Panc1 (cell line): ENCODE measurements around the gene UBQLN2. TPM values are rescaled to one million over a fixed set of nuclear protein-coding genes. Genes with fewer than 3 reads are reported as not detected.

ENCODE experiments used
- ATAC-seq: fragments of 200-7000 bp; cut with Tn5 transposase; 2 replicates; pipeline ENCODE4 v1.9.1; 2020; ENCODE audit warnings: mild to moderate bottlenecking, moderate library complexity
- BruUV-seq: library from RNA; stranded (reverse); fragments of 400-500 nt; replicated peaks from 2 replicates; lab custom pipeline; 2021; lab: Mats Ljungman, UMichigan
- CTCF ChIA-PET: fragments of 300-600 bp; sonication (Branson Sonifier 250); formaldehyde crosslinking; loops from one replicate; lab custom pipeline; 2022; ENCODE audit warnings: antibody characterized with exemption; lab: Charles Lee
- POLR2A ChIA-PET: fragments of 300-600 bp; sonication (Branson Sonifier 250); formaldehyde crosslinking; loops from one replicate; lab custom pipeline; 2022; ENCODE audit warnings: antibody characterized with exemption; lab: Charles Lee
- DNase-seq: peaks from one replicate; pipeline ENCODE4 v3.0.0-alpha.2; 2010; ENCODE audit warnings: low read depth, low spot score
- H3K27ac ChIP-seq: 2 replicates; pipeline ENCODE4 v1.5.1; 2011; ENCODE audit warnings: mild to moderate bottlenecking, low read length, inconsistent platforms
- H3K27me3 ChIP-seq: fragments of 200-500 bp; sonication (Bioruptor generic); 2 replicates; pipeline ENCODE4 v1.6.0; 2014; ENCODE audit warnings: low read length, inconsistent platforms; ENCODE audit not compliant: control insufficient read depth, insufficient read depth
- H3K36me3 ChIP-seq: fragments of 200-500 bp; sonication (Bioruptor generic); 2 replicates; pipeline ENCODE4 v1.5.1; 2014; ENCODE audit warnings: inconsistent platforms, mild to moderate bottlenecking, low read length, moderate library complexity; ENCODE audit not compliant: control insufficient read depth, insufficient read depth
- H3K4me1 ChIP-seq: 2 replicates; pipeline ENCODE4 v1.5.1; 2011; ENCODE audit warnings: inconsistent platforms, mild to moderate bottlenecking, low read length, moderate library complexity; ENCODE audit not compliant: control insufficient read depth, insufficient read depth
- H3K4me3 ChIP-seq, 2 experiments: 2 replicates each; pipeline ENCODE4 v1.5.1; 2011 to 2012; ENCODE audit warnings: low read depth in 2 of 2, low read length in 2 of 2, mild to moderate bottlenecking in 2 of 2, inconsistent platforms in 1 of 2, moderate library complexity in 1 of 2
- H3K9me3 ChIP-seq: fragments of 200-500 bp; sonication (Bioruptor generic); 2 replicates; pipeline ENCODE4 v1.5.1; 2014; ENCODE audit warnings: low read depth, mild to moderate bottlenecking, inconsistent platforms, low read length, moderate library complexity; ENCODE audit not compliant: control insufficient read depth, insufficient read depth
- CTCF ChIP-seq: fragments of 450-650 bp; IDR thresholded peaks from 2 replicates; pipeline ENCODE4 v1.5.1; 2017; ENCODE audit warnings: mild to moderate bottlenecking
- POLR2AphosphoS5 ChIP-seq: IDR thresholded peaks from 2 replicates; pipeline ENCODE4 v1.6.1; 2012; ENCODE audit warnings: mild to moderate bottlenecking, low read depth, low read length, moderate library complexity
- REST ChIP-seq, 2 experiments: IDR thresholded peaks; 2 replicates each; pipeline ENCODE4 v1.6.1; 2011 to 2012; ENCODE audit warnings: low read depth in 2 of 2, control low read depth in 1 of 2, low read length in 1 of 2, mild to moderate bottlenecking in 1 of 2, moderate library complexity in 1 of 2; ENCODE audit not compliant: insufficient read depth in 1 of 2
- SIN3A ChIP-seq: IDR thresholded peaks from 2 replicates; pipeline ENCODE4 v1.6.1; 2012; ENCODE audit warnings: low read depth, mild to moderate bottlenecking, low read length, moderate library complexity, borderline replicate concordance; ENCODE audit not compliant: insufficient read depth
- TCF7L2 ChIP-seq: IDR thresholded peaks from 2 replicates; pipeline ENCODE4 v1.6.1; 2011; ENCODE audit warnings: mild to moderate bottlenecking, low read depth, low read length, inconsistent platforms
- in situ Hi-C: cut with HindIII; loops from 2 replicates; pipeline ENCODE4 v1.10.0; 2016; ENCODE audit warnings: low sequenced_read_pairs, low pct_unique_long_range_greater_than_20kb
- intact Hi-C: fragments of 100-400 bp; cut with micrococcal nuclease; formaldehyde crosslinking; loops from one replicate; pipeline ENCODE4 v1.10.0; 2022; ENCODE audit not compliant: unreplicated experiment
- total RNA-seq: library from RNA; stranded (reverse); gene quantifications from one replicate; pipeline ENCODE4 v1.2.1, GENCODE V29; 2021; ENCODE audit not compliant: unreplicated experiment

UBQLN2 gene
- total RNA-seq, 1 experiment from 2014 or later: 32.0 TPM

GRCh38 chrX:56564164-56564885, 898 bp downstream of the UBQLN2 start:
- POLR2A ChIA-PET: no interaction called here
- Histone ChIP-seq H3K36me3 (peaks cover 2% of the 10 kb centered on the region), H3K4me3 (peak overlapping the region; percentile 69 to 75), H3K27ac (peak overlapping the region; percentile 94), H3K9me3 (no peaks in the 10 kb centered on the region), H3K4me1 (peaks cover 11% of the 10 kb centered on the region; the same call in 1 of the 2 replicates), H3K27me3 (no peaks in the 10 kb centered on the region)
- ATAC-seq: peak; percentile 27; the same call in 1 of the 2 replicates
- no TSS peak for BruUV-seq
- DNase-seq: no peak
- no peak for TF ChIP-seq POLR2AphosphoS5
- intact Hi-C loops (no loop called here), in situ Hi-C loops (no loop called here)
- CTCF ChIA-PET: no interaction called here

- intact Hi-C loops: no loop called here
- DNase-seq (no peak), ATAC-seq (peak; percentile 17; the same call in 1 of the 2 replicates)
- H3K27ac ChIP-seq: peak overlapping the region; percentile 94
- H3K27me3 ChIP-seq: no peaks in the 10 kb centered on the region
- peak overlapping the region; percentile 69 to 75 for H3K4me3 ChIP-seq
- H3K36me3 ChIP-seq: peaks cover 2% of the 10 kb centered on the region
- H3K9me3 ChIP-seq: no peaks in the 10 kb centered on the region
- ChIA-PET POLR2A (no interaction called here), CTCF (no interaction called here)
- TF ChIP-seq REST (IDR thresholded peaks at IDR 0.05; ENCODE audit: insufficient read depth in 1 of 2, low read depth in 2 of 2, low read length in 1 of 2) (no peak), SIN3A (no peak), TCF7L2 (no peak), CTCF (no peak)
- H3K4me1 ChIP-seq: peaks cover 11% of the 10 kb centered on the region; the same call in 1 of the 2 replicates
- BruUV-seq: no TSS peak
- in situ Hi-C loops: no loop called here
Observed at GRCh38 chrX:56564921-56565840, 1.8 kb downstream of the UBQLN2 start.
